ENCODE measurements around the gene STOX2. TPM values are rescaled to one million over a fixed set of nuclear protein-coding genes. Genes with fewer than 3 reads are reported as not detected.

STOX2 gene
- total and polyA plus RNA-seq, 2 of the 13 experiments (the other 11 are each of a cell fraction or from before 2014, with no cell fraction given): 0.01 to 0.15 TPM

- FAIRE-seq: no peak
- no peak overlapping the region for H3K9ac ChIP-seq (ENCODE audit: insufficient read depth, low read depth, low read length)
- DNase-seq (ENCODE audit: low spot score): no peak
- no peak overlapping the region for H3K27ac ChIP-seq (ENCODE audit: extremely low read length, insufficient read depth, low read length)
- WGBS (ENCODE audit: low lambda C conversion rate): 34% methylated on average over 5 of the region's 5 CpGs
- H3K9me3 ChIP-seq (ENCODE audit: low read length): no peaks in the 10 kb centered on the region
- BruUV-seq (replicated peaks): no TSS peak
- H3K79me2 ChIP-seq (ENCODE audit: insufficient read depth, low read length): no peaks in the 10 kb centered on the region
- H4K20me1 ChIP-seq (ENCODE audit: insufficient read depth, low read length): no peaks in the 10 kb centered on the region
- intact Hi-C loops (cut with micrococcal nuclease; ENCODE audit: unreplicated experiment): no loop called here
- no peak overlapping the region for H3K4me3 ChIP-seq (replicated peaks in 1 of 3; ENCODE audit: insufficient read depth in 1 of 3, low read depth in 2 of 3, low read length in 3 of 3)
- H3K4me1 ChIP-seq (ENCODE audit: insufficient read depth, low read length): no peaks in the 10 kb centered on the region
- in situ Hi-C loops (cut with HindIII; ENCODE audit: extremely low pct_ligation_motif_present, low pct_unique_long_range_greater_than_20kb): no loop called here
- no peak overlapping the region for H2AFZ ChIP-seq (ENCODE audit: low read length)
- no peak for ATAC-seq
- ChIA-PET CTCF (ENCODE audit: low intra/inter-chr PET ratio, low total read pairs) (no interaction called here), POLR2A (no interaction called here)
- no peaks in the 10 kb centered on the region for H3K36me3 ChIP-seq (replicated peaks in 1 of 2; ENCODE audit: control insufficient read depth in 1 of 2, insufficient read depth in 2 of 2, low read length in 2 of 2)
- H3K4me2 ChIP-seq (ENCODE audit: low read depth, low read length): no peak overlapping the region
- peaks cover 1 to 17% of the 10 kb centered on the region in 2 experiments; a peak in 2 of 5 replicates for H3K27me3 ChIP-seq (ENCODE audit: control insufficient read depth in 1 of 2, insufficient read depth in 2 of 2, low read length in 2 of 2)
- no peak for TF ChIP-seq NKX3-1 (CRISPR knock-in tag; IDR thresholded peaks at IDR 0.05)
- no peak for TF ChIP-seq ZBED4 (CRISPR knock-in tag; IDR thresholded peaks at IDR 0.05; ENCODE audit: borderline replicate concordance)
- no peak for TF ChIP-seq ETS1 (CRISPR knock-in tag; IDR thresholded peaks at IDR 0.05)
- peak; percentile 88 for TF ChIP-seq RFX5 (IDR thresholded peaks at IDR 0.05; ENCODE audit: low read depth, low read length)
These were observed 32.6 kb upstream of the STOX2 start for GRCh38 chr4:183872531-183872930.
